ENCODE data around the gene TFF2.

TFF2 gene

DNA sequence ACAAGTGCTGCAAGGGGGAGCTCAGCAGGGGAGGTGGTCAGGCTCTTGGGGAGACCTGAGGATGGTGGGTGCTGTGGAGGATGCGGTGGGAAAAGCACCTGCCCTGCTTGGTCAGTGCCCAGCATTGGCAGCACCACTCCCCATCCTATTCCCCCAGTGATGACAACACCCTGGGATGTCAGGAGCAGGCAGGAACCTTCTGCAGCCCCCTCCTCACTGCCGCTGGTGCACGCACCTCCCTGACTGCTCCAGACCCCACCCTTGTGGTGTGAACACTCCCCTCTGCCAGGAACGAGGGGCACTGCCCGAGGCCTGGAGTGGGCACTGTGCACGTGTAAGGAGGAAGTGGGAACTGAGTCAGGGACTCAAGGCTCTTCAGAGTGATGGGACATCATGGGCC lies 32.5 kb upstream of the TFF2 start:
- DNase-seq: no peak

DNA sequence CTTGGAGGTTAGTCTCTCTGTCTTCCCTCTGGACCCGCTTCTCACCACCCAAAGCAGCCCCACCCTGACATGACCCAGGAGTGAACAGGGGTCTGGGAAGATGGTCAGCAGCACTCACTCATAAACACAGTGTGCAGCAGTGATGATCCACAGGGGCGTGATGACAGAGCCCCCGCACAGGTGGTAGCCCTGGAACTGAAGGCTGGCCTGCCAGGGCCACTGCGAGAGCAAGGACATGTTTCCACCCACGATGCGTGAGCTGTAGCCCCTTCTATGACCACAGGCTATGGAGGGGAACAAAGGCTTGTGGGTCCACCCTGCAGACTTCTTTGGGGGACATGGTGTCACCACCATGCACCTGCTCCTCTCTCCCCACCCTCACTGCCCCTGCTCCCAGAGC lies 32.1 kb upstream of the TFF2 start:
- DNase-seq: no peak

- peak; percentile 28 for DNase-seq
These were observed 30.7 kb upstream of the TFF2 start for GRCh38 chr21:42381347-42381984.

DNA sequence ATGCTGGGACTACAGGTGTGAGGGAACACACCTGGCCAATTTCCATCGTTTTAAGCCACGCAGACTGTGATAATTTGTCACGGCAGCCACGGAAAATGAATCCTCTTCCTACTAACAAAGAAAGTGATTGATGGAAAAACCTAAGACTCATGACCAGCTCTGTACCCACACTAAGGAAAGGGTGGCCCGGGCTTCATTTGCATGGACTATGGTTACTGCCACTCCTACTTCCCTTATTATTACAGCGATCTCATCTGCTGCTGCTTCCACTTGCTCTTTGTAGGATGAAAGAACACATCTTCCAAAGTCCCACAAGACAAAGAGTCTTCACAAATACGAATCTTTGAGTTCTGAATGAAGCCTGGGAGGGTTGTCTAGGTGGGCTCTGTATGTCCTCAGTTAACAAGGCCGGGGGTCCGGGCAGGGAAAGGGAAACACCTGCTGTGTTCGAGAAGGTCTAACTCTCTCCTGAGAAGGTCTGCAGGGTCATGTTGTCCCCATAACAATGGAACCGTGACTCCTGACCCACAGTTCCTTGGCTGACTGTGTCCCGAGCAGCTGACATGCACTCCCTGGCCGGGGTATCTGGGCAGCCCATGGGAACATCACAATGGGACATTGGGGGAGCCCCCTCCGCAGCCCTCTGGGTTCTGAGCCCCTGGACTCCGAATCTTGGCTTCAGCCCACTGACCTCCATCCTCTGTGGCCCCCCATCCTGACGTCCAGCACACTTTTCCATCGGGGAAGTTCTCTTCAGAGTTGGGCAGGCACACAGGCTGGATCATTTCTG lies 28.8 kb upstream of the TFF2 start:
- no peak for DNase-seq

- no peak for DNase-seq
These were observed 27.6 kb upstream of the TFF2 start for GRCh38 chr21:42378418-42378817.

GRCh38 chr21:42377951-42378340 lies 27.2 kb upstream of the TFF2 start:
- DNase-seq: no peak

- no peak for DNase-seq
These were observed 26.6 kb upstream of the TFF2 start for GRCh38 chr21:42377211-42377950.

- no peak for DNase-seq
These were observed 25.7 kb upstream of the TFF2 start for GRCh38 chr21:42376338-42376982.

- DNase-seq: no peak
These were observed 25.2 kb upstream of the TFF2 start for GRCh38 chr21:42375966-42376337.

GRCh38 chr21:42375506-42375905 lies 24.7 kb upstream of the TFF2 start:
- DNase-seq: no peak

DNA sequence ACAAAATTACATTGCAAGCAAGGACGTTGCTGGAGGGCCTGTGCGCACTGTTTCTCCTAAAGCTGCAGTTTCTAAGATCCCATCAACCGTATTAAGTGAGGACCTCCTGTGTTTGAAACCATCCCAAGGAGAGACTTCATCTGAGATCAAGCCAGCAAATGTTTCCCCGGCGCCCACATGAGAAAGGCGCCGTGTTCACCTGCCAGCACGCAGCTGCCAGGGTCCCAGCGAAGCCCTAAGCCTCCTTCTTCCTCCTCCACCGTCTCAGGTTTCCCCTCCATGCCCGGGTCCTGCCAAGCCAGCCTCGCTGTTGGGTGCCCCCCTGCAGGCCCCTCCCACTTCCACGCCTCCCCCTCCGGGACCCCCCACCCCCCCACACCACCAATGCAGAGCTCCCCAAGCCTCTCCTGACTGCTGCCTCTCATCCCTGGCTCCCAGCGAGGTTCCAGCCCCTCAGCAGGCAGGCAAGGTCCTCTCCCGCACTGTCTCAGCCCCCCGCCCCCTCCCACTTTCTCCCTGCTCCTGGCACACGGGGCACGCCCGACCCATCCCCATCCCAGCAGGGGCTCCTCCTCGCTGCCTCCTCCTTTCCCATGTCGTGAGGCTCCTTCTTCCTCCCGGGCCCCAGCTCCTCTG lies 24.2 kb upstream of the TFF2 start:
- DNase-seq: no peak

DNA sequence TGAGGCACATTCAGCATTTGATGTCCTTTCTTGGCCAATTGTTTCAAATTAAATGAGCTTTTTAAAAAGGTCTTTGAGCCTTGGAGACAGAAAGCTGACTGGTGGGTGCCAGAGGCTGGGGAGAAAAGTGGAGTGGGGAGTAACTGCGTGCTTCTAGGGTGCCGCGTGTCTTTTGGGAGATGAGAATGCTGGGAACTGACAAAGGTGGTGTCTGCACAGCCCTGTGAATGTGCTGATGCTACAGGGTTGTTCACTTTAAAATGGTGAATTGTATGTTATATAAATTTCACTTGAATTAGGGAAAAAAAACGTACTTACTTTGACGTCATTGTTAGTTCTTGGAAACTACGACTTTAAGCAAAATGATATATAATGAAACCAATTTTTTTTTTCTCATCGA lies 23.7 kb upstream of the TFF2 start:
- no peak for DNase-seq

DNA sequence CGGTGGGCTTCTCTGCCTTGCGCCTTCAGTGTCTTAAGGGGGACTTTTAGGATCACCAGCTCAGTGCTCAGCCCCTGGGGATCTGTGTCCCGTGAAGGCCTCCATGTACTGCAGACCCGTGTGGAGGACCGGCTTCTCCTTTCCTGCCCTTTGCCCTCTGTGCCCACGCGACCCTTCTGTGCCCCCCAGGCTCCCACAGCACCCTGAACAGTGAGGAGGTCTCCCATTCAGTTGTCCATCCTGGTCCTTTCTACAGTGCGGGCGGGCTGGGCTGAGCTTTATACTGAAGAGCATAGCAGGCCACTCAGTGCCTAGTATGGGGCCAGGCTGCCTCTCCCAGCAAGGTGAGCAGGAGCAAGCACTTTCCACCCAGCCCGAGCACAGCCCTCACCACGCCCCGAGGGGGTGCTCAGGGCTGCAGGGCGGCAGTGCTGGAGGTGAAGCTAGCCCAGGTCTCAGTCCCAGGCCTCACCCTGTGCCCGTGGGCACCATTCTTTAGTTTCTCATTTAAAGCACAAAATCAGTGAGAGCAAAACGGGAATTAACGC lies 23.2 kb upstream of the TFF2 start:
- no peak for DNase-seq

GRCh38 chr21:42373196-42373907 lies 22.6 kb upstream of the TFF2 start:
- no peak for DNase-seq

- no peak for DNase-seq
These were observed 20.3 kb upstream of the TFF2 start for GRCh38 chr21:42370894-42371654.

DNA sequence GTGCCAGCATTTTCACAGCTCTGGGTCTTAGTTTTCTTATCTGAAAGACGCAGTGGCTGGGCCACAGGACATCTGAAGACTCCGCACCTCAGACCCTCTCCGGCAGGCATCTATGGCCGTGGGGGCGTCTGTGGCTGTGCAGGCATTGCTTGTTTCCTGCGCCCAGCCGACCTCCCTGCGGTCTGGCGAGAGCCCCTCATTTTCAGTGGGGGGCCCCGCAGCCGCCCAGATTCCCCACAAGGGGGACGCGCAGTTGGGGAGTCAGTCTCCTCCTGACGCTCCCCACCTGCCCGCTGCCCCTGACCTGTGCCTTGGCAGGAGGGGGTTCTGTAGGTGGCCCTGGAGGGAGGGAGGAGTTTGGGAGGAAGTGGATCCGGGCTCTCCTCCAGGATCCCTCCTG lies 19.0 kb upstream of the TFF2 start:
- DNase-seq: no peak

GRCh38 chr21:42367367-42368165 lies 16.8 kb upstream of the TFF2 start:
- DNase-seq: no peak

GRCh38 chr21:42366292-42367010 lies 15.7 kb upstream of the TFF2 start, which contains the start of gene TFF1:
Gene TFF1 (minus strand): TSS chr21:42366535. CDS start chr21:42366495, 40 bp downstream.
- DNase-seq: no peak

DNA sequence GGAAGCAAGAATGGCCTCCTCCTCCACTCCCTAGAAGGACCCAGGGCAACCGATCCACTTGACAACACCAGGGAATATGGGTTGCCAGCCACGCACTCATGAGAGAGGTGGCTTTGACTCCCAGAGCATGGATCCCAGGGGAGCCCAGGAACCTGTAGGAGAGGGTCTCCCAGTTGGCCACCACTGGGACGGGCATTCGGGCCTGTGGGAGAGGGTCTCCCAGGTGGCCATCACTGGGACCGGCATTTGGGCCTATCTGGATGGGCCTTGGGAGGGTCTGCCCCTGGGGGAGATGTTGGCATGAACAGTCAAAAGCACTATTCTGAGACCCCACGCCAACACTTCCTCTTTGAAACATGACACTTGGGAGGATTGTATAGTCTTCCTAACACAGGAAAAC lies 15.0 kb upstream of the TFF2 start:
- DNase-seq: no peak
